ENCODE measurements around the gene RBM42. TPM values are rescaled to one million over a fixed set of nuclear protein-coding genes. Genes with fewer than 3 reads are reported as not detected.
A peak's percentile ranks its signal among the peaks of the same experiment; 100 is the strongest.

RBM42 gene
- total and polyA plus RNA-seq, 9 of the 15 experiments (the other 6 are each of a cell fraction or from before 2014, with no cell fraction given), result 5.7 to 149 (median 32.4) TPM

- TF ChIP-seq ATF2 (CRISPR knock-in tag; IDR thresholded peaks at IDR 0.05) (peak; percentile 91; the same call in 1 of the 2 replicates), RERE (CRISPR knock-in tag; IDR thresholded peaks at IDR 0.05; ENCODE audit: borderline replicate concordance) (no peak), SRSF7 (optimal IDR thresholded peaks at IDR 0.05; ENCODE audit: low read depth, low read length) (no peak), NCOR1 (IDR thresholded peaks at IDR 0.05) (no peak), SRF (CRISPR knock-in tag; IDR thresholded peaks at IDR 0.05) (peak; percentile 14 to 57; a peak in 1 of 4 replicates), GABPB1 (CRISPR knock-in tag; IDR thresholded peaks at IDR 0.05) (peak; percentile 73; the same call in 1 of the 2 replicates), TEAD4 (IDR thresholded peaks at IDR 0.05; ENCODE audit: low read length) (no peak), TEAD4 (CRISPR knock-in tag; IDR thresholded peaks at IDR 0.05; ENCODE audit: borderline replicate concordance) (no peak), HNRNPUL1 (IDR thresholded peaks at IDR 0.05; ENCODE audit: low read length) (no peak), MEIS2 (IDR thresholded peaks at IDR 0.05; ENCODE audit: partially characterized antibody) (no peak), COPS2 (conservative IDR thresholded peaks at IDR 0.05) (no peak), CREB5 (CRISPR knock-in tag; IDR thresholded peaks at IDR 0.05) (no peak; the same call in 1 of the 2 replicates), IRF2 (CRISPR knock-in tag; IDR thresholded peaks at IDR 0.05) (no peak), POLR2AphosphoS5 (IDR thresholded peaks at IDR 0.05; ENCODE audit: control insufficient read depth, insufficient read depth, low read depth, low read length) (peak; percentile 78), ZNF695 (CRISPR knock-in tag; IDR thresholded peaks at IDR 0.05) (0 out of 2 replicates have a peak, but pooled peaks have one; percentile 59), NONO (IDR thresholded peaks at IDR 0.05; ENCODE audit: low read depth in 2 of 2, low read length in 1 of 2) (no peak)
- TF ChIP-seq, protein P1, sequence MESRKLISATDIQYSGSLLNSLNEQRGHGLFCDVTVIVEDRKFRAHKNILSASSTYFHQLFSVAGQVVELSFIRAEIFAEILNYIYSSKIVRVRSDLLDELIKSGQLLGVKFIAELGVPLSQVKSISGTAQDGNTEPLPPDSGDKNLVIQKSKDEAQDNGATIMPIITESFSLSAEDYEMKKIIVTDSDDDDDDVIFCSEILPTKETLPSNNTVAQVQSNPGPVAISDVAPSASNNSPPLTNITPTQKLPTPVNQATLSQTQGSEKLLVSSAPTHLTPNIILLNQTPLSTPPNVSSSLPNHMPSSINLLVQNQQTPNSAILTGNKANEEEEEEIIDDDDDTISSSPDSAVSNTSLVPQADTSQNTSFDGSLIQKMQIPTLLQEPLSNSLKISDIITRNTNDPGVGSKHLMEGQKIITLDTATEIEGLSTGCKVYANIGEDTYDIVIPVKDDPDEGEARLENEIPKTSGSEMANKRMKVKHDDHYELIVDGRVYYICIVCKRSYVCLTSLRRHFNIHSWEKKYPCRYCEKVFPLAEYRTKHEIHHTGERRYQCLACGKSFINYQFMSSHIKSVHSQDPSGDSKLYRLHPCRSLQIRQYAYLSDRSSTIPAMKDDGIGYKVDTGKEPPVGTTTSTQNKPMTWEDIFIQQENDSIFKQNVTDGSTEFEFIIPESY (CRISPR knock-in tag; IDR thresholded peaks at IDR 0.05), result no peak
Observed at GRCh38 chr19:35612559-35613321, 16.1 kb upstream of the RBM42 start, which contains the start of gene HAUS5 (continued).

Data from K562 (cell line).